Measurements from ENCODE around the gene WASF2.

WASF2 gene

GRCh38 chr1:27358928-27359313, 131.0 kb downstream of the WASF2 start:
- no peaks in the 10 kb centered on the region for H3K27me3 ChIP-seq (ENCODE audit: control insufficient read depth in 1 of 2, insufficient read depth in 1 of 2, low read length in 2 of 2)
- H3K4me3 ChIP-seq (ENCODE audit: insufficient read depth in 1 of 2, low read depth in 1 of 2, low read length in 2 of 2) = no peak overlapping the region
- H2BK120ac ChIP-seq (ENCODE audit: low read depth, low read length) = no peak overlapping the region
- H2AK5ac ChIP-seq (ENCODE audit: low read length, severe bottlenecking) = no peak overlapping the region
- no peak overlapping the region for H3K4ac ChIP-seq (ENCODE audit: low read depth in 1 of 2, low read length in 2 of 2)
- no peak overlapping the region for H4K8ac ChIP-seq (ENCODE audit: low read length)
- H2AFZ ChIP-seq (ENCODE audit: low read depth, low read length) = no peak overlapping the region
- no peak overlapping the region for H3K4me2 ChIP-seq (ENCODE audit: low read length, poor library complexity, severe bottlenecking)
- H3K23ac ChIP-seq (ENCODE audit: low read length in 2 of 2) = no peak overlapping the region
- peaks cover 12% of the 10 kb centered on the region for H3K4me1 ChIP-seq (ENCODE audit: control insufficient read depth, insufficient read depth, low read depth, low read length)
- H4K91ac ChIP-seq (ENCODE audit: low read length) = no peak overlapping the region
- no peak for DNase-seq
- no peaks in the 10 kb centered on the region for H3K9me3 ChIP-seq (ENCODE audit: control insufficient read depth, low read length)
- H3K27ac ChIP-seq (ENCODE audit: low read length, poor library complexity, severe bottlenecking) = no peak overlapping the region
- peaks cover under 1% of the 10 kb centered on the region for H3K79me1 ChIP-seq (replicated peaks; ENCODE audit: low read length, poor library complexity, severe bottlenecking)
- no peak overlapping the region for H2BK12ac ChIP-seq (ENCODE audit: low read length in 2 of 2)
- no peak overlapping the region for H3K14ac ChIP-seq (ENCODE audit: low read length in 2 of 2)
- no peak overlapping the region for H2BK15ac ChIP-seq (ENCODE audit: low read depth, poor library complexity, severe bottlenecking)
- no peak overlapping the region for H3K9ac ChIP-seq (ENCODE audit: low read length)
- 97% methylated on average over 5 of the region's 5 CpGs for whole genome bisulfite sequencing
- H3K18ac ChIP-seq (ENCODE audit: low read depth in 1 of 2, low read length in 2 of 2) = no peak overlapping the region
- peaks cover 83 to 86% of the 10 kb centered on the region in 2 experiments for H3K36me3 ChIP-seq (ENCODE audit: control insufficient read depth in 1 of 2, insufficient read depth in 2 of 2, low read depth in 1 of 2, low read length in 2 of 2)
- H2BK5ac ChIP-seq (ENCODE audit: low read depth, low read length, poor library complexity, severe bottlenecking) = no peak overlapping the region

- H4K91ac ChIP-seq (ENCODE audit: low read length) = no peak overlapping the region
- no peak overlapping the region for H2BK5ac ChIP-seq (ENCODE audit: low read depth, low read length, poor library complexity, severe bottlenecking)
- no peak overlapping the region for H4K8ac ChIP-seq (ENCODE audit: low read length)
- no peak overlapping the region for H2BK120ac ChIP-seq (ENCODE audit: low read depth, low read length)
- H3K27ac ChIP-seq (ENCODE audit: low read length, poor library complexity, severe bottlenecking) = no peak overlapping the region
- no peak overlapping the region for H2BK15ac ChIP-seq (ENCODE audit: low read depth, poor library complexity, severe bottlenecking)
- no peaks in the 10 kb centered on the region for H3K27me3 ChIP-seq (ENCODE audit: control insufficient read depth in 1 of 2, insufficient read depth in 1 of 2, low read length in 2 of 2)
- H3K79me1 ChIP-seq (replicated peaks; ENCODE audit: low read length, poor library complexity, severe bottlenecking) = no peaks in the 10 kb centered on the region
- no peak overlapping the region for H2AK5ac ChIP-seq (ENCODE audit: low read length, severe bottlenecking)
- peaks cover 81 to 86% of the 10 kb centered on the region in 2 experiments for H3K36me3 ChIP-seq (ENCODE audit: control insufficient read depth in 1 of 2, insufficient read depth in 2 of 2, low read depth in 1 of 2, low read length in 2 of 2)
- H3K4me2 ChIP-seq (ENCODE audit: low read length, poor library complexity, severe bottlenecking) = no peak overlapping the region
- H3K4ac ChIP-seq (ENCODE audit: low read depth in 1 of 2, low read length in 2 of 2) = no peak overlapping the region
- H3K9ac ChIP-seq (ENCODE audit: low read length) = no peak overlapping the region
- H3K14ac ChIP-seq (ENCODE audit: low read length in 2 of 2) = no peak overlapping the region
- H2BK12ac ChIP-seq (ENCODE audit: low read length in 2 of 2) = no peak overlapping the region
- no peaks in the 10 kb centered on the region for H3K9me3 ChIP-seq (ENCODE audit: control insufficient read depth, low read length)
- H3K23ac ChIP-seq (ENCODE audit: low read length in 2 of 2) = no peak overlapping the region
- no peak overlapping the region for H3K4me3 ChIP-seq (ENCODE audit: insufficient read depth in 1 of 2, low read depth in 1 of 2, low read length in 2 of 2)
- peaks cover 12% of the 10 kb centered on the region for H3K4me1 ChIP-seq (ENCODE audit: control insufficient read depth, insufficient read depth, low read depth, low read length)
- no peak overlapping the region for H2AFZ ChIP-seq (ENCODE audit: low read depth, low read length)
- 97% methylated on average over 17 of the region's 21 CpGs for WGBS
- no peak for DNase-seq
- no peak overlapping the region for H3K18ac ChIP-seq (ENCODE audit: low read depth in 1 of 2, low read length in 2 of 2)
These were observed 131.7 kb downstream of the WASF2 start for GRCh38 chr1:27358038-27358927.

- no peak overlapping the region for H4K91ac ChIP-seq (ENCODE audit: low read length)
- no peak overlapping the region for H3K4me3 ChIP-seq (ENCODE audit: insufficient read depth in 1 of 2, low read depth in 1 of 2, low read length in 2 of 2)
- H3K36me3 ChIP-seq (ENCODE audit: control insufficient read depth in 1 of 2, insufficient read depth in 2 of 2, low read depth in 1 of 2, low read length in 2 of 2) = peaks cover 77 to 81% of the 10 kb centered on the region in 2 experiments
- H3K79me1 ChIP-seq (replicated peaks; ENCODE audit: low read length, poor library complexity, severe bottlenecking) = no peaks in the 10 kb centered on the region
- no peak overlapping the region for H3K23ac ChIP-seq (ENCODE audit: low read length in 2 of 2)
- no peak overlapping the region for H3K9ac ChIP-seq (ENCODE audit: low read length)
- no peak overlapping the region for H2BK5ac ChIP-seq (ENCODE audit: low read depth, low read length, poor library complexity, severe bottlenecking)
- no peak overlapping the region for H2AFZ ChIP-seq (ENCODE audit: low read depth, low read length)
- H3K14ac ChIP-seq (ENCODE audit: low read length in 2 of 2) = no peak overlapping the region
- WGBS = 39% methylated on average over 39 of the region's 40 CpGs
- H3K9me3 ChIP-seq (ENCODE audit: control insufficient read depth, low read length) = no peaks in the 10 kb centered on the region
- no peak overlapping the region for H2AK5ac ChIP-seq (ENCODE audit: low read length, severe bottlenecking)
- H3K27me3 ChIP-seq (ENCODE audit: control insufficient read depth in 1 of 2, insufficient read depth in 1 of 2, low read length in 2 of 2) = no peaks in the 10 kb centered on the region
- no peak overlapping the region for H3K4me2 ChIP-seq (ENCODE audit: low read length, poor library complexity, severe bottlenecking)
- peaks cover 12% of the 10 kb centered on the region for H3K4me1 ChIP-seq (ENCODE audit: control insufficient read depth, insufficient read depth, low read depth, low read length)
- H2BK120ac ChIP-seq (ENCODE audit: low read depth, low read length) = no peak overlapping the region
- no peak overlapping the region for H2BK12ac ChIP-seq (ENCODE audit: low read length in 2 of 2)
- H3K27ac ChIP-seq (ENCODE audit: low read length, poor library complexity, severe bottlenecking) = no peak overlapping the region
- no peak overlapping the region for H4K8ac ChIP-seq (ENCODE audit: low read length)
- DNase-seq = peak; percentile 55
- H3K18ac ChIP-seq (ENCODE audit: low read depth in 1 of 2, low read length in 2 of 2) = no peak overlapping the region
- H2BK15ac ChIP-seq (ENCODE audit: low read depth, poor library complexity, severe bottlenecking) = no peak overlapping the region
- H3K4ac ChIP-seq (ENCODE audit: low read depth in 1 of 2, low read length in 2 of 2) = no peak overlapping the region
These were observed 132.5 kb downstream of the WASF2 start for GRCh38 chr1:27357281-27358037.

GRCh38 chr1:27356619-27357280, 133.2 kb downstream of the WASF2 start:
- H3K36me3 ChIP-seq (ENCODE audit: control insufficient read depth in 1 of 2, insufficient read depth in 2 of 2, low read depth in 1 of 2, low read length in 2 of 2) = peaks cover 71 to 74% of the 10 kb centered on the region in 2 experiments
- H3K18ac ChIP-seq (ENCODE audit: low read depth in 1 of 2, low read length in 2 of 2) = no peak overlapping the region
- H2AK5ac ChIP-seq (ENCODE audit: low read length, severe bottlenecking) = no peak overlapping the region
- H3K23ac ChIP-seq (ENCODE audit: low read length in 2 of 2) = no peak overlapping the region
- no peak overlapping the region for H3K4me2 ChIP-seq (ENCODE audit: low read length, poor library complexity, severe bottlenecking)
- no peak overlapping the region for H4K91ac ChIP-seq (ENCODE audit: low read length)
- no peaks in the 10 kb centered on the region for H3K27me3 ChIP-seq (ENCODE audit: control insufficient read depth in 1 of 2, insufficient read depth in 1 of 2, low read length in 2 of 2)
- WGBS = 89% methylated on average over 37 of the region's 37 CpGs
- H2BK12ac ChIP-seq (ENCODE audit: low read length in 2 of 2) = no peak overlapping the region
- no peak overlapping the region for H2BK15ac ChIP-seq (ENCODE audit: low read depth, poor library complexity, severe bottlenecking)
- no peak overlapping the region for H3K4me3 ChIP-seq (ENCODE audit: insufficient read depth in 1 of 2, low read depth in 1 of 2, low read length in 2 of 2)
- H2BK5ac ChIP-seq (ENCODE audit: low read depth, low read length, poor library complexity, severe bottlenecking) = no peak overlapping the region
- no peak overlapping the region for H4K8ac ChIP-seq (ENCODE audit: low read length)
- H3K14ac ChIP-seq (ENCODE audit: low read length in 2 of 2) = no peak overlapping the region
- no peak overlapping the region for H3K9ac ChIP-seq (ENCODE audit: low read length)
- no peak overlapping the region for H3K4ac ChIP-seq (ENCODE audit: low read depth in 1 of 2, low read length in 2 of 2)
- DNase-seq = no peak
- H3K27ac ChIP-seq (ENCODE audit: low read length, poor library complexity, severe bottlenecking) = no peak overlapping the region
- H3K79me1 ChIP-seq (replicated peaks; ENCODE audit: low read length, poor library complexity, severe bottlenecking) = no peaks in the 10 kb centered on the region
- no peaks in the 10 kb centered on the region for H3K9me3 ChIP-seq (ENCODE audit: control insufficient read depth, low read length)
- H3K4me1 ChIP-seq (ENCODE audit: control insufficient read depth, insufficient read depth, low read depth, low read length) = peaks cover 12% of the 10 kb centered on the region
- no peak overlapping the region for H2BK120ac ChIP-seq (ENCODE audit: low read depth, low read length)
- no peak overlapping the region for H2AFZ ChIP-seq (ENCODE audit: low read depth, low read length)

Measured in mesenchymal stem cell (in vitro differentiated cells and primary cell).